Gastrocnemius medialis (tissue), 4 donors: ENCODE measurements around the gene ZBED4.

ENCODE experiments used
- POLR2A ChIP-seq, 2 donors: fragments of 450-650 bp; IDR thresholded peaks; one replicate each; pipeline ENCODE4 v1.6.1; 2017; ENCODE audit warnings: antibody characterized with exemption in 2 of 2, mild to moderate bottlenecking in 2 of 2, moderate library complexity in 2 of 2
- TF ChIP-seq, protein P1 (sequence below), 5 experiments: fragments of 450-650 bp in 3 of 5; fragments of 200-600 bp in 2 of 5; sonication (generic) in 2 of 5; IDR thresholded peaks in 4 of 5; conservative IDR thresholded peaks in 1 of 5; 1 replicate in 4 of 5; 2 replicates in 1 of 5; pipeline ENCODE4 v1.5.1; 2016 to 2019; ENCODE audit warnings: antibody characterized with exemption in 5 of 5, mild to moderate bottlenecking in 3 of 5, moderate library complexity in 3 of 5

DNA sequence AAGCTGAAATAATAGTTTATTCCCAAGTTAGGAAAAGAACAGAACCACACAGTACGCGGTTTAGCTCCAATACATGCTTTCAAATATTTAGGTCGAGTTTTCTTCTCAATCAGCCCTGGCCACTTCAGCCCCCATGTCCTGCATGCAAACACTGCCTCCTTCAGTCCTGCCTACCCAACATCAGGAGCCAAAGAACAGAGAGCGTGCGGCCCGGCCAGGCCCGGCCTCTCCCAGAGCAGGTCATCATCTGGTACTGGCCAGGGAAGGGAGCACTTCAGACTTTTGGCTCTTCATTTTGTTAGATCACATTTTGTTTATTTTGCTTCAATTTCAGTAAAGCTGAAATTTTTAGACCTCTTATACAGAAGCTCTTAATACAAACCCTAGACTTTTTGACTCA lies 32.7 kb upstream of the ZBED4 start:
- no peak for TF ChIP-seq POLR2A (IDR thresholded peaks at IDR 0.05)
- TF ChIP-seq, protein P1, sequence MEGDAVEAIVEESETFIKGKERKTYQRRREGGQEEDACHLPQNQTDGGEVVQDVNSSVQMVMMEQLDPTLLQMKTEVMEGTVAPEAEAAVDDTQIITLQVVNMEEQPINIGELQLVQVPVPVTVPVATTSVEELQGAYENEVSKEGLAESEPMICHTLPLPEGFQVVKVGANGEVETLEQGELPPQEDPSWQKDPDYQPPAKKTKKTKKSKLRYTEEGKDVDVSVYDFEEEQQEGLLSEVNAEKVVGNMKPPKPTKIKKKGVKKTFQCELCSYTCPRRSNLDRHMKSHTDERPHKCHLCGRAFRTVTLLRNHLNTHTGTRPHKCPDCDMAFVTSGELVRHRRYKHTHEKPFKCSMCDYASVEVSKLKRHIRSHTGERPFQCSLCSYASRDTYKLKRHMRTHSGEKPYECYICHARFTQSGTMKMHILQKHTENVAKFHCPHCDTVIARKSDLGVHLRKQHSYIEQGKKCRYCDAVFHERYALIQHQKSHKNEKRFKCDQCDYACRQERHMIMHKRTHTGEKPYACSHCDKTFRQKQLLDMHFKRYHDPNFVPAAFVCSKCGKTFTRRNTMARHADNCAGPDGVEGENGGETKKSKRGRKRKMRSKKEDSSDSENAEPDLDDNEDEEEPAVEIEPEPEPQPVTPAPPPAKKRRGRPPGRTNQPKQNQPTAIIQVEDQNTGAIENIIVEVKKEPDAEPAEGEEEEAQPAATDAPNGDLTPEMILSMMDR (IDR thresholded peaks at IDR 0.05 in 4 of 5, conservative IDR thresholded peaks at IDR 0.05 in 1 of 5), result no peak
